H9 (cell line): Measurements from ENCODE around the gene SLX4IP. TPM values are rescaled to one million over a fixed set of nuclear protein-coding genes. Genes with fewer than 3 reads are reported as not detected.

Source experiments
- DNase-seq: peaks from one replicate; pipeline ENCODE4 v3.0.0-alpha.2; 2017
- H2AFZ ChIP-seq: one replicate; pipeline ENCODE4 v1.6.1; 2013; ENCODE audit warnings: mild to moderate bottlenecking, low read length, control low read depth, moderate library complexity
- H2AK5ac ChIP-seq: 2 replicates; pipeline ENCODE4 v1.6.1; 2013; ENCODE audit warnings: low read length, control low read depth, mixed read lengths; ENCODE audit not compliant: insufficient read length
- H2BK120ac ChIP-seq: one replicate; pipeline ENCODE4 v1.6.1; 2013; ENCODE audit warnings: low read depth, mild to moderate bottlenecking, low read length, control low read depth, inconsistent platforms; ENCODE audit not compliant: poor library complexity, severe bottlenecking
- H2BK12ac ChIP-seq: 2 replicates; pipeline ENCODE4 v1.6.1; 2013; ENCODE audit warnings: low read length, control low read depth, mixed read lengths, low read depth; ENCODE audit not compliant: insufficient read length
- H2BK15ac ChIP-seq: 2 replicates; pipeline ENCODE4 v1.6.1; 2013; ENCODE audit warnings: low read depth, low read length, control low read depth
- H2BK20ac ChIP-seq: one replicate; pipeline ENCODE4 v1.6.1; 2013; ENCODE audit warnings: low read depth, mild to moderate bottlenecking, low read length, control low read depth, inconsistent platforms; ENCODE audit not compliant: poor library complexity, severe bottlenecking
- H2BK5ac ChIP-seq: 2 replicates; pipeline ENCODE4 v1.6.1; 2013; ENCODE audit warnings: low read length, control low read depth, mixed read lengths; ENCODE audit not compliant: insufficient read length
- H3K14ac ChIP-seq: 2 replicates; pipeline ENCODE4 v1.6.1; 2013; ENCODE audit warnings: low read length, control low read depth; ENCODE audit not compliant: insufficient read depth
- H3K18ac ChIP-seq: 2 replicates; pipeline ENCODE4 v1.6.1; 2013; ENCODE audit warnings: low read depth, mild to moderate bottlenecking, mixed read lengths, low read length, control low read depth; ENCODE audit not compliant: insufficient read length
- H3K23ac ChIP-seq: 2 replicates; pipeline ENCODE4 v1.6.1; 2013; ENCODE audit warnings: low read length, control low read depth, mixed read lengths, low read depth; ENCODE audit not compliant: insufficient read length
- H3K23me2 ChIP-seq: 2 replicates; pipeline ENCODE4 v1.6.1; 2013; ENCODE audit warnings: low read depth, mild to moderate bottlenecking, mixed read lengths, low read length, control low read depth; ENCODE audit not compliant: insufficient read length, poor library complexity, severe bottlenecking
- H3K27ac ChIP-seq: 2 replicates; pipeline ENCODE4 v1.5.1; 2013; ENCODE audit warnings: low read length, control low read depth, mixed read lengths, low read depth; ENCODE audit not compliant: insufficient read length
- H3K27me3 ChIP-seq: 2 replicates; pipeline ENCODE4 v1.6.1; 2013; ENCODE audit warnings: low read length, control low read depth, inconsistent platforms; ENCODE audit not compliant: insufficient read depth
- H3K4ac ChIP-seq: 2 replicates; pipeline ENCODE4 v1.6.1; 2013; ENCODE audit warnings: low read depth, mild to moderate bottlenecking, control low read depth, inconsistent platforms, low read length, moderate library complexity
- H3K4me1 ChIP-seq: 2 replicates; pipeline ENCODE4 v1.6.1; 2013; ENCODE audit warnings: low read length, control low read depth, inconsistent platforms; ENCODE audit not compliant: insufficient read depth
- H3K4me2 ChIP-seq: 2 replicates; pipeline ENCODE4 v1.6.1; 2013; ENCODE audit warnings: low read length, control low read depth, mixed read lengths; ENCODE audit not compliant: insufficient read length, insufficient read depth
- H3K56ac ChIP-seq: 2 replicates; pipeline ENCODE4 v1.6.1; 2013; ENCODE audit warnings: low read depth, mild to moderate bottlenecking, mixed read lengths, low read length, control low read depth; ENCODE audit not compliant: insufficient read length
- H3K79me1 ChIP-seq: 2 replicates; pipeline ENCODE4 v1.6.1; 2013; ENCODE audit warnings: low read depth, mild to moderate bottlenecking, moderate library complexity, low read length, control low read depth, inconsistent platforms; ENCODE audit not compliant: insufficient read depth, poor library complexity, severe bottlenecking
- H3K79me2 ChIP-seq: 2 replicates; pipeline ENCODE4 v1.6.1; 2013; ENCODE audit warnings: low read length, control low read depth, inconsistent platforms; ENCODE audit not compliant: insufficient read depth
- H3K9ac ChIP-seq: 2 replicates; pipeline ENCODE4 v1.6.1; 2013; ENCODE audit warnings: low read length, control low read depth, mixed read lengths; ENCODE audit not compliant: insufficient read length; ENCODE audit errors: extremely low read depth
- H3K9me3 ChIP-seq: one replicate; pipeline ENCODE4 v1.6.1; 2013; ENCODE audit warnings: low read depth, low read length, inconsistent platforms; ENCODE audit not compliant: control insufficient read depth
- H3T11ph ChIP-seq: one replicate; pipeline ENCODE4 v1.6.1; 2013; ENCODE audit warnings: mild to moderate bottlenecking, low read length, control low read depth, inconsistent platforms
- H4K20me1 ChIP-seq: one replicate; pipeline ENCODE4 v1.6.1; 2013; ENCODE audit not compliant: control insufficient read depth, insufficient read length, insufficient read depth
- H4K5ac ChIP-seq: 2 replicates; pipeline ENCODE4 v1.6.1; 2013; ENCODE audit warnings: low read depth, mild to moderate bottlenecking, mixed read lengths, low read length, control low read depth; ENCODE audit not compliant: insufficient read length
- H4K8ac ChIP-seq: replicated peaks from 2 replicates; pipeline ENCODE4 v1.6.1; 2013; ENCODE audit warnings: low read length, control low read depth, mixed read lengths, low read depth; ENCODE audit not compliant: insufficient read length
- H4K91ac ChIP-seq: 2 replicates; pipeline ENCODE4 v1.6.1; 2013; ENCODE audit warnings: low read depth, mild to moderate bottlenecking, moderate library complexity, mixed read lengths, low read length, control low read depth; ENCODE audit not compliant: insufficient read length
- H3K27ac Mint-ChIP-seq, 3 experiments: 2 replicates in 2 of 3; 3 replicates in 1 of 3; pipeline ENCODE4 v1.8.0; 2020 to 2021; ENCODE audit warnings: mixed read lengths in 3 of 3, mild to moderate bottlenecking in 1 of 3, moderate library complexity in 1 of 3
- H3K27me3 Mint-ChIP-seq: 2 replicates; pipeline ENCODE4 v1.8.0; 2021; ENCODE audit warnings: low read depth, mild to moderate bottlenecking, moderate library complexity, mixed read lengths
- H3K36me3 Mint-ChIP-seq, 3 experiments: 2 replicates in 2 of 3; 3 replicates in 1 of 3; pipeline ENCODE4 v1.8.0; 2020 to 2021; ENCODE audit warnings: low read depth in 3 of 3, mixed read lengths in 3 of 3; ENCODE audit not compliant: insufficient read depth in 1 of 3
- H3K4me1 Mint-ChIP-seq, 2 experiments: 2 replicates each; pipeline ENCODE4 v1.8.0; 2020; ENCODE audit warnings: mixed read lengths in 2 of 2
- H3K4me3 Mint-ChIP-seq, 2 experiments: 2 replicates in 1 of 2; 3 replicates in 1 of 2; pipeline ENCODE4 v1.8.0; 2020 to 2021; ENCODE audit warnings: mild to moderate bottlenecking in 2 of 2, mixed read lengths in 2 of 2, moderate library complexity in 1 of 2
- H3K9me3 Mint-ChIP-seq, 2 experiments: 2 replicates in 1 of 2; 3 replicates in 1 of 2; pipeline ENCODE4 v1.8.0; 2020; ENCODE audit warnings: mild to moderate bottlenecking in 2 of 2, mixed read lengths in 2 of 2, moderate library complexity in 1 of 2
- CTCF ChIP-seq: fragments of 200-600 bp; sonication (generic); conservative IDR thresholded peaks from 3 replicates; pipeline ENCODE4 v1.8.0; 2021; ENCODE audit warnings: antibody characterized with exemption, mild to moderate bottlenecking
- WGBS: extraction: QIAGEN DNeasy Blood & Tissue Kit; methylation state at CpG from one replicate; pipeline ENCODE4 v1.1.7; 2013; ENCODE audit warnings: missing lambda C conversion rate, low lambda C conversion rate, mixed read lengths; ENCODE audit not compliant: insufficient read length; ENCODE audit errors: extremely low coverage; 5-methylcytosine and 5-hydroxymethylcytosine counted together
- total RNA-seq: library from RNA; stranded (reverse); gene quantifications from 2 replicates; pipeline ENCODE4 v1.2.1, GENCODE V29; 2021

The SLX4IP gene
- total RNA-seq, 1 experiment from 2014 or later: 7.9 TPM

- Mint-ChIP-seq H3K27ac (no peak overlapping the region), H3K4me1 (peaks cover 79 to 88% of the 10 kb centered on the region in 2 experiments), H3K36me3 (peaks cover 25 to 44% (median 31%) of the 10 kb centered on the region in 3 experiments), H3K27me3 (peaks cover 6% of the 10 kb centered on the region), H3K9me3 (no peaks in the 10 kb centered on the region), H3K4me3 (no peak overlapping the region)
- Histone ChIP-seq H3K4me1 (peaks cover 10% of the 10 kb centered on the region; the same call in 1 of the 2 replicates), H3K4ac (no peak overlapping the region), H3K9me3 (no peaks in the 10 kb centered on the region), H3K4me2 (no peak overlapping the region), H3K23me2 (no peaks in the 10 kb centered on the region), H4K91ac (no peak overlapping the region), H3K23ac (no peak overlapping the region), H3K79me2 (no peaks in the 10 kb centered on the region), H3K9ac (no peak overlapping the region), H3K18ac (no peak overlapping the region), H2BK5ac (no peak overlapping the region), H4K8ac (no peak overlapping the region), H2BK20ac (no peak overlapping the region), H3K27me3 (no peaks in the 10 kb centered on the region), H3K14ac (no peak overlapping the region), H3K79me1 (no peaks in the 10 kb centered on the region), H2BK120ac (no peak overlapping the region), H4K20me1 (no peaks in the 10 kb centered on the region), H3T11ph (no peak overlapping the region), H4K5ac (no peak overlapping the region), H2AK5ac (no peak overlapping the region), H2BK15ac (no peak overlapping the region), H3K56ac (no peak overlapping the region), H2BK12ac (no peak overlapping the region), H2AFZ (no peak overlapping the region), H3K27ac (no peak overlapping the region)
- no peak for TF ChIP-seq CTCF
- DNase-seq: no peak
- no CpG with 5 or more reads among the region's 5 CpGs for WGBS
Observed at GRCh38 chr20:10636326-10636818, 201.3 kb downstream of the SLX4IP start.
